Smooth muscle cell (in vitro differentiated cells): Measurements from ENCODE around the gene RINT1. TPM values are rescaled to one million over a fixed set of nuclear protein-coding genes. Genes with fewer than 3 reads are reported as not detected.
A peak's percentile ranks its signal among the peaks of the same experiment; 100 is the strongest.

Experiments used
- DNase-seq: peaks from one replicate; lab custom pipeline; 2025; ENCODE audit not compliant: unreplicated experiment; lab: John Stamatoyannopoulos, UW
- H2AFZ ChIP-seq: fragments of 200-600 bp; sonication (generic); 2 replicates; pipeline ENCODE4 v1.6.0; 2016; ENCODE audit warnings: antibody characterized with exemption, low read depth, mild to moderate bottlenecking
- H3F3A ChIP-seq: fragments of 200-600 bp; sonication (generic); 2 replicates; pipeline ENCODE4 v1.6.0; 2017; ENCODE audit warnings: antibody characterized with exemption, low read depth
- H3K27ac ChIP-seq: fragments of 200-600 bp; sonication (generic); 2 replicates; pipeline ENCODE4 v1.5.1; 2016; ENCODE audit warnings: low read depth, mild to moderate bottlenecking
- H3K27me3 ChIP-seq: fragments of 200-600 bp; sonication (generic); 2 replicates; pipeline ENCODE4 v1.6.1; 2016; ENCODE audit warnings: low read depth, mild to moderate bottlenecking
- H3K36me3 ChIP-seq: fragments of 200-600 bp; sonication (generic); 2 replicates; pipeline ENCODE4 v1.5.1; 2016; ENCODE audit warnings: low read depth
- H3K4me1 ChIP-seq: fragments of 200-600 bp; sonication (generic); 2 replicates; pipeline ENCODE4 v1.5.1; 2016; ENCODE audit warnings: low read depth
- H3K4me2 ChIP-seq: fragments of 200-600 bp; sonication (generic); 2 replicates; pipeline ENCODE4 v1.6.0; 2016; ENCODE audit warnings: mild to moderate bottlenecking
- H3K4me3 ChIP-seq: fragments of 200-600 bp; sonication (generic); 2 replicates; pipeline ENCODE4 v1.5.1; 2016; ENCODE audit warnings: mild to moderate bottlenecking
- H3K79me2 ChIP-seq: fragments of 200-600 bp; sonication (generic); 2 replicates; pipeline ENCODE4 v1.6.0; 2016; ENCODE audit warnings: low read depth, mild to moderate bottlenecking
- H3K9ac ChIP-seq: fragments of 200-600 bp; sonication (generic); 2 replicates; pipeline ENCODE4 v1.6.0; 2016; ENCODE audit warnings: low read depth
- H3K9me3 ChIP-seq: fragments of 200-600 bp; sonication (generic); replicated peaks from 2 replicates; pipeline ENCODE4 v1.5.1; 2016; ENCODE audit warnings: low read depth
- H4K20me1 ChIP-seq: fragments of 200-600 bp; sonication (generic); 2 replicates; pipeline ENCODE4 v1.6.0; 2016; ENCODE audit warnings: low read depth
- CTCF ChIP-seq: fragments of 200-600 bp; sonication (generic); IDR thresholded peaks from 2 replicates; pipeline ENCODE4 v1.5.1; 2017; ENCODE audit warnings: borderline replicate concordance, mild to moderate bottlenecking, antibody characterized with exemption; ENCODE audit not compliant: insufficient read depth, poor library complexity, severe bottlenecking
- WGBS: methylation state at CpG from one replicate; pipeline ENCODE4 v1.1.7; 2016; ENCODE audit warnings: low lambda C conversion rate; 5-methylcytosine and 5-hydroxymethylcytosine counted together
- polyA plus RNA-seq: library from polyadenylated mRNA; unstranded; fragments of >200 nt; fragmentation: Nextera tagmentation; extraction: Ambion mirVana; gene quantifications from 2 replicates; pipeline ENCODE4 v1.2.1, GENCODE V29; 2016
- total RNA-seq: library from RNA; depleted of rRNA; stranded (reverse); fragments of >200 nt; gene quantifications from 2 replicates; pipeline ENCODE4 v1.2.3, GENCODE V29; 2014

Gene RINT1
- 18.9 and 29.4 TPM in 2 replicates for total RNA-seq
- polyA plus RNA-seq = 22.4 and 23.1 TPM in 2 replicates

GRCh38 chr7:105531792-105532671 is at the start of gene RINT1:
Gene RINT1, plus strand, starts transcription at chr7:105532201. Its CDS starts 115 bp downstream, at chr7:105532316.
- H3K4me2 ChIP-seq = peak within 1 kb of the TSS; percentile 95
- no peaks in the 10 kb centered on the region for H3F3A ChIP-seq
- H3K9ac ChIP-seq = peak within 1 kb of the TSS; percentile 91
- H3K4me1 ChIP-seq = peaks cover 11% of the 10 kb centered on the region
- peaks cover 15% of the 10 kb centered on the region for H4K20me1 ChIP-seq
- H3K79me2 ChIP-seq = peaks cover 29% of the 10 kb centered on the region
- H3K36me3 ChIP-seq = peaks cover 9% of the 10 kb centered on the region
- H3K4me3 ChIP-seq = peak within 1 kb of the TSS; percentile 97
- TF ChIP-seq CTCF = peak; percentile 66
- H3K27me3 ChIP-seq = no peaks in the 10 kb centered on the region
- WGBS = 3% methylated on average over 42 of the region's 42 CpGs
- H3K9me3 ChIP-seq = no peaks in the 10 kb centered on the region
- H3K27ac ChIP-seq = peak within 1 kb of the TSS; percentile 74
- peak; percentile 75 for DNase-seq
- H2AFZ ChIP-seq = peak within 1 kb of the TSS; percentile 99

- no peak overlapping the region for H3K9ac ChIP-seq
- 57% methylated on average over 6 of the region's 6 CpGs for WGBS
- no peak for DNase-seq
- H3K4me2 ChIP-seq = peak overlapping the region; percentile 25
- peak overlapping the region; percentile 13 for H3K27ac ChIP-seq
- H3F3A ChIP-seq = peaks cover 3% of the 10 kb centered on the region
- no peaks in the 10 kb centered on the region for H3K9me3 ChIP-seq
- no peak overlapping the region for H3K4me3 ChIP-seq
- no peaks in the 10 kb centered on the region for H3K27me3 ChIP-seq
- H3K4me1 ChIP-seq = no peaks in the 10 kb centered on the region
- no peaks in the 10 kb centered on the region for H3K79me2 ChIP-seq
- H2AFZ ChIP-seq = peak overlapping the region; percentile 31
- H4K20me1 ChIP-seq = no peaks in the 10 kb centered on the region
- H3K36me3 ChIP-seq = no peaks in the 10 kb centered on the region
- TF ChIP-seq CTCF = peak; percentile 46
Measured at GRCh38 chr7:105487579-105488571, 44.1 kb upstream of the RINT1 start.

GRCh38 chr7:105489409-105489808 is 42.6 kb upstream of the RINT1 start:
- no peak overlapping the region for H3K9ac ChIP-seq
- WGBS = 97% methylated on average over 3 of the region's 3 CpGs
- TF ChIP-seq CTCF = no peak

More at GRCh38 chr7:105489409-105489808, 42.6 kb upstream of the RINT1 start:
- Histone ChIP-seq H3K4me2 (no peak overlapping the region), H3F3A (peaks cover 3% of the 10 kb centered on the region), H3K27me3 (no peaks in the 10 kb centered on the region), H3K36me3 (no peaks in the 10 kb centered on the region), H3K4me3 (no peak overlapping the region), H3K27ac (no peak overlapping the region), H2AFZ (no peak overlapping the region), H3K79me2 (no peaks in the 10 kb centered on the region), H4K20me1 (no peaks in the 10 kb centered on the region), H3K4me1 (no peaks in the 10 kb centered on the region), H3K9me3 (no peaks in the 10 kb centered on the region)
- no peak for DNase-seq
